Measurements from ENCODE around the gene KDF1. TPM values are rescaled to one million over a fixed set of nuclear protein-coding genes. Genes with fewer than 3 reads are reported as not detected.
A peak's percentile ranks its signal among the peaks of the same experiment; 100 is the strongest.

Gene KDF1
- total and polyA plus RNA-seq, 2 of the 13 experiments (the other 11 are each of a cell fraction or from before 2014, with no cell fraction given), result 1.9 to 4.9 TPM

DNA sequence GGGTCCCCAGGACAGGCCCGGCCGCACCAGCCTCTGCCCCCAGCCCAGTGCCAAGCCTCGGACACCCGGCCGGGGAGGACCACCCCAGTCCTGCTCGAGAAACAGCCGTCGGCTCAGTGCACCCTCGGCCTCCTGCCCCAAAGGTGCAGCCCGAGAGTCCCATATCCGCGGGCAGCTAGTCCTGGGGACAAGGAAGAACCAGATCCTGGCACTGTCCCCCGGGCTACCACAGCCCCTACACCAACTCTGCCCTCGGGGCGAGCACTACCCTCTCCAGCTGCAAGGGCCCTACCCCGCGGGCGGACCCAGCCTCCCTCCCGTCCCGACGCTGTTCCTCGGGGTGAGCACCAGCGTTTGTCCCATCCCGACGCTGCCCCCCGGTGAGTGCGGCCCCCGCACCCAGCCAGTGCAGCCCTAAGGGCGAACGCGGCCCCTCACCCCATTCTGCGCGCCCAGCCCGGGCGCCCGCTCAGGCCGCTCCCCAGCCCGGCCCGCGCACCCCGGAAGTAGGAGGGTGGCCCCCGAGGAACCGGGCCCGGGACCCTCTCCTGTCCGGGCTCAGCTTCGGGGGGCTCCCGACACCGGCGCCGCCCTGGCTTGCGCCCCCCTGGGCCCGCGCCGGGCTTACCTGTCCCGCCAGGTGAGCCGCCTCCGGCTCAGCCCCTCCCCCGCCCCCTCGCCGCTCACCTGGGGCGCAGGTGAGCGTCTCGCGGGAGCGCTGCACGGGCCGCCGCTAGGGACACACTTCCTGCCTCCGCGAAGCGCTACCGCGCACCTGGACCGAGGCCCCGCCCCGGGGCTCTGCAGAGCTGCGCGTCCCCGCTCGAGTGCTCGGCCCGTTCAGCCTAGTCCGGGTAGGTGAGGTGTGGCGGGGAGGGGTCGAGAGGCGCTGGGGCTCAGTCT is at the start of gene KDF1 (continued):
- TF ChIP-seq HNF1A (IDR thresholded peaks at IDR 0.05; ENCODE audit: low read depth) (no peak), HNF1A (CRISPR knock-in tag; IDR thresholded peaks at IDR 0.05; ENCODE audit: borderline replicate concordance) (no peak; the same call in 1 of the 2 replicates), SP4 (CRISPR knock-in tag; IDR thresholded peaks at IDR 0.05) (no peak), GABPA (IDR thresholded peaks at IDR 0.05; ENCODE audit: low read depth, low read length) (peak; percentile 22; the same call in 1 of the 2 replicates), GABPA (CRISPR knock-in tag; IDR thresholded peaks at IDR 0.05; ENCODE audit: low read depth) (no peak), GTF3A (CRISPR knock-in tag; conservative IDR thresholded peaks at IDR 0.05) (no peak), KDM5A (IDR thresholded peaks at IDR 0.05; ENCODE audit: borderline replicate concordance, low read length) (peak; percentile 64; the same call in 1 of the 2 replicates), GPN1 (CRISPR knock-in tag; IDR thresholded peaks at IDR 0.05; ENCODE audit: borderline replicate concordance) (no peak), XBP1 (CRISPR knock-in tag; IDR thresholded peaks at IDR 0.05) (0 out of 2 replicates have a peak, but pooled peaks have one; percentile 16), ZNF576 (CRISPR knock-in tag; IDR thresholded peaks at IDR 0.05) (no peak), ARNT (IDR thresholded peaks at IDR 0.05) (no peak), ZNF343 (CRISPR knock-in tag; IDR thresholded peaks at IDR 0.05) (0 out of 2 replicates have a peak, but pooled peaks have one; percentile 23), RFX1 (IDR thresholded peaks at IDR 0.05) (no peak), ZNF589 (CRISPR knock-in tag; conservative IDR thresholded peaks at IDR 0.05) (no peak), ZFY (CRISPR knock-in tag; IDR thresholded peaks at IDR 0.05) (peak; percentile 55), CBX1 (IDR thresholded peaks at IDR 0.05; ENCODE audit: low read depth) (no peak), SP5 (CRISPR knock-in tag; IDR thresholded peaks at IDR 0.05; ENCODE audit: borderline replicate concordance, low read depth) (no peak), FIP1L1 (IDR thresholded peaks at IDR 0.05; ENCODE audit: borderline replicate concordance, insufficient read depth, low read depth, low read length) (no peak), ZNF207 (IDR thresholded peaks at IDR 0.05; ENCODE audit: borderline replicate concordance) (no peak), KMT2B (CRISPR knock-in tag; IDR thresholded peaks at IDR 0.05) (peak; percentile 51; the same call in 1 of the 2 replicates), ZFP82 (CRISPR knock-in tag; IDR thresholded peaks at IDR 0.05; ENCODE audit: borderline replicate concordance) (0 out of 2 replicates have a peak, but pooled peaks have one; percentile 75)
- TF ChIP-seq, protein P1, sequence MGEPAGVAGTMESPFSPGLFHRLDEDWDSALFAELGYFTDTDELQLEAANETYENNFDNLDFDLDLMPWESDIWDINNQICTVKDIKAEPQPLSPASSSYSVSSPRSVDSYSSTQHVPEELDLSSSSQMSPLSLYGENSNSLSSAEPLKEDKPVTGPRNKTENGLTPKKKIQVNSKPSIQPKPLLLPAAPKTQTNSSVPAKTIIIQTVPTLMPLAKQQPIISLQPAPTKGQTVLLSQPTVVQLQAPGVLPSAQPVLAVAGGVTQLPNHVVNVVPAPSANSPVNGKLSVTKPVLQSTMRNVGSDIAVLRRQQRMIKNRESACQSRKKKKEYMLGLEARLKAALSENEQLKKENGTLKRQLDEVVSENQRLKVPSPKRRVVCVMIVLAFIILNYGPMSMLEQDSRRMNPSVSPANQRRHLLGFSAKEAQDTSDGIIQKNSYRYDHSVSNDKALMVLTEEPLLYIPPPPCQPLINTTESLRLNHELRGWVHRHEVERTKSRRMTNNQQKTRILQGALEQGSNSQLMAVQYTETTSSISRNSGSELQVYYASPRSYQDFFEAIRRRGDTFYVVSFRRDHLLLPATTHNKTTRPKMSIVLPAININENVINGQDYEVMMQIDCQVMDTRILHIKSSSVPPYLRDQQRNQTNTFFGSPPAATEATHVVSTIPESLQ (CRISPR knock-in tag; conservative IDR thresholded peaks at IDR 0.05), result no peak
- TF ChIP-seq, protein P2, sequence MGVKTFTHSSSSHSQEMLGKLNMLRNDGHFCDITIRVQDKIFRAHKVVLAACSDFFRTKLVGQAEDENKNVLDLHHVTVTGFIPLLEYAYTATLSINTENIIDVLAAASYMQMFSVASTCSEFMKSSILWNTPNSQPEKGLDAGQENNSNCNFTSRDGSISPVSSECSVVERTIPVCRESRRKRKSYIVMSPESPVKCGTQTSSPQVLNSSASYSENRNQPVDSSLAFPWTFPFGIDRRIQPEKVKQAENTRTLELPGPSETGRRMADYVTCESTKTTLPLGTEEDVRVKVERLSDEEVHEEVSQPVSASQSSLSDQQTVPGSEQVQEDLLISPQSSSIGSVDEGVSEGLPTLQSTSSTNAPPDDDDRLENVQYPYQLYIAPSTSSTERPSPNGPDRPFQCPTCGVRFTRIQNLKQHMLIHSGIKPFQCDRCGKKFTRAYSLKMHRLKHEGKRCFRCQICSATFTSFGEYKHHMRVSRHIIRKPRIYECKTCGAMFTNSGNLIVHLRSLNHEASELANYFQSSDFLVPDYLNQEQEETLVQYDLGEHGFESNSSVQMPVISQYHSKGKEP (CRISPR knock-in tag; IDR thresholded peaks at IDR 0.05), result no peak
